ENCODE data around the gene STAB2.

Gene STAB2, protein sequence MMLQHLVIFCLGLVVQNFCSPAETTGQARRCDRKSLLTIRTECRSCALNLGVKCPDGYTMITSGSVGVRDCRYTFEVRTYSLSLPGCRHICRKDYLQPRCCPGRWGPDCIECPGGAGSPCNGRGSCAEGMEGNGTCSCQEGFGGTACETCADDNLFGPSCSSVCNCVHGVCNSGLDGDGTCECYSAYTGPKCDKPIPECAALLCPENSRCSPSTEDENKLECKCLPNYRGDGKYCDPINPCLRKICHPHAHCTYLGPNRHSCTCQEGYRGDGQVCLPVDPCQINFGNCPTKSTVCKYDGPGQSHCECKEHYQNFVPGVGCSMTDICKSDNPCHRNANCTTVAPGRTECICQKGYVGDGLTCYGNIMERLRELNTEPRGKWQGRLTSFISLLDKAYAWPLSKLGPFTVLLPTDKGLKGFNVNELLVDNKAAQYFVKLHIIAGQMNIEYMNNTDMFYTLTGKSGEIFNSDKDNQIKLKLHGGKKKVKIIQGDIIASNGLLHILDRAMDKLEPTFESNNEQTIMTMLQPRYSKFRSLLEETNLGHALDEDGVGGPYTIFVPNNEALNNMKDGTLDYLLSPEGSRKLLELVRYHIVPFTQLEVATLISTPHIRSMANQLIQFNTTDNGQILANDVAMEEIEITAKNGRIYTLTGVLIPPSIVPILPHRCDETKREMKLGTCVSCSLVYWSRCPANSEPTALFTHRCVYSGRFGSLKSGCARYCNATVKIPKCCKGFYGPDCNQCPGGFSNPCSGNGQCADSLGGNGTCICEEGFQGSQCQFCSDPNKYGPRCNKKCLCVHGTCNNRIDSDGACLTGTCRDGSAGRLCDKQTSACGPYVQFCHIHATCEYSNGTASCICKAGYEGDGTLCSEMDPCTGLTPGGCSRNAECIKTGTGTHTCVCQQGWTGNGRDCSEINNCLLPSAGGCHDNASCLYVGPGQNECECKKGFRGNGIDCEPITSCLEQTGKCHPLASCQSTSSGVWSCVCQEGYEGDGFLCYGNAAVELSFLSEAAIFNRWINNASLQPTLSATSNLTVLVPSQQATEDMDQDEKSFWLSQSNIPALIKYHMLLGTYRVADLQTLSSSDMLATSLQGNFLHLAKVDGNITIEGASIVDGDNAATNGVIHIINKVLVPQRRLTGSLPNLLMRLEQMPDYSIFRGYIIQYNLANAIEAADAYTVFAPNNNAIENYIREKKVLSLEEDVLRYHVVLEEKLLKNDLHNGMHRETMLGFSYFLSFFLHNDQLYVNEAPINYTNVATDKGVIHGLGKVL (N-terminal part only)

DNA sequence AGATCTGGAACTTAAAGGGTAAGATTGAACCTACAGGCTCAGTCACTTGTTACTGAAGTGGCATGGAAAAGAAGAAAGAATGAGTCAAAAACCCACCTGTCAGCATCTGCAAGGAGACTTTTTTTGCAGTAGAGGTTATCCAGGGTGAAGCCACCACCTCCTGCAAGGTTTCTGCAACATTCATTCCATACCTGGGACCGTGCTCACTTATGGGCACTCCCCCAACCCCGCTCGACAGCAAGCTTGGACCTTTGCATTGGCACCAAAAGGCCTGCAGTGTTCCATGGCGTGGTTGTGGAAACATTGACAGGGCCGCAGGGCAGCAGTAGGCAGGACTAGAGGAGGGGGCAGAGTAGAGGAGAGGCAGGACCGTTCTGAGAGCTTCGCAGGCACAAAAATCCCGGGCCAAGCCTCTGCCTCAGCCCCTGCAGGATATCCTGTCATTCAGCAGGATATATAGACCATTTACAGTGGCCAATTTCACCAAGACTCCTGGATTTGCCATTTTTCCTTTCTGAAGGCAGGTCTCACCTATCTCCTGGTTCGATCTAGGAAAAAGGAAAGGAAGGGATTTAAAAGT is at the start of gene STAB2:
Gene STAB2, plus strand, starts transcription at position 483 of the 580 bp plus-strand sequence. CDS start 204 bp downstream, outside the sequence.
- no peak for DNase-seq

DNA sequence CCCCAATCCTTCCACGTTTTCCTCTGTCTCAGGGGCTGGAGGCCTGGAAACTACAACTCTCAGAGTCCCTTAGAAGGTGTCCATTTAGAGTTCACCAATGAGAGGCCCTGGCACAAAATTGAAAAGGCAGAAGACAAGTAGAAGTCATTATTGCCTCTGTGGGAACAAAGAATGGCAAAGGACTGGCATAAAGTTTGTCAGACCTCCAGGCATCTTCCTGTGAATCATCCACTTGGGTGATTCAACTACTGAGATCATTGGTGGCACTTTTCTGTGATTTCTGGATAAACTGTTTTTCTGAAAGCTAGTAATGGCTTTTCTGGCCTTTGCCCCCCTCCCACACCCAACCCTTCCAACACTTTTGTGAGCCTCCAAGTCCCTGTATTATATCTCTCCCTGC is 48.7 kb upstream of the STAB2 start:
- no peak for DNase-seq

DNA sequence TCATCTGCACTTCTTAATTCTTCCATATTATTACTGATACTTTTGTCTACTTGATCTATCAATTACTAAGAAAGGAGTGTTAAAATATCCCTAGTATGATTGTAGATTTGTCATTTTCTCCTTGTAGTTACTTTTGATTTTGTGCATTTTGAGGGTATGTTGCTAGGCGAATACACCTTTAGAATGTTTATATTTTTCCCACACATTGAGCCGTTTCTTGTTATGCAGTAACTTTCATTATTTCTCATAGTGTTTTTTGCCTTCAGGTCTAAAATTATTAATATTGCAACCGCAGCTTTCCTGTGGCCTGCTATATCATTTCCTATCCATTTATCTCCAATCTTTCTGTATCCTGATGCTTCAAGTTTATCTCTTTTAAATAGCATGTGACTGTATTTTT is 46.8 kb upstream of the STAB2 start:
- no peak for DNase-seq

DNA sequence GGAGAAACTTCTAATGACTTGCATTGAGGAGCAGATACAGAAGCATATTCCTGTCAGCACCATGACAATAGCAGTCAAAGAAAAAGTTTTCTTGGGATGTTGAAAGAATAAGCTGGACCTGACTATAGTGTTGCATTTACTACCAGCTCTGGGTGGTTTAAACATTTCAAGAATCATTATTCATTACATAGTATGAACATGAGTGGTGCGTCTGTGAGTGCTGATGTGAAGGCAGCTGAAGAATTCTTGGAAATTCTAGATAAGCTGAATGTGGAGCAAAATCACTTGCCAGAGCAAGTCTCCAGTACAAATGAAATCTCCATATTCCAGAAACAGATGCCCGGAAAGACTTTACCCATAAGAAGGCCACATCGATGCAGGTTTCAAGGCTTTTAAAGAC is 45.0 kb upstream of the STAB2 start:
- DNase-seq = no peak

DNA sequence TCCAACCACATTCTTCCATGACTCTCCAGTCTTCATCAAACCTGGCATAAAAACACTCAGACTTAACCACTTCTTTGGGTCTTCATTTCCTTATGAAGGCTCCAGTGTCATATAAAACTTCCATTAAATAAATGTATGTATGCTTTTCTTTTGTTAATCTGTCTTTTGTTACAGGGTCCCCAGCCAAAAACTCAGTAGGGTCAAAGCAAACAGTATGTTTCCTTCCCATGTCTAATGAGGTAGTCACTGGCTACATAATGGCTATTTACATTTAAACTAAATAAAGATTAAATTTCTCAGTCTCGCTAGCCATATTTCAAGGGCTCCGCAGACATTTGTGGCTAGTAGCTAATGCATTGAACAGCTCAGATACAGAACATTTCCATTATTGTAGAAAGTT is 40.1 kb upstream of the STAB2 start:
- peak; percentile 30 for DNase-seq

DNA sequence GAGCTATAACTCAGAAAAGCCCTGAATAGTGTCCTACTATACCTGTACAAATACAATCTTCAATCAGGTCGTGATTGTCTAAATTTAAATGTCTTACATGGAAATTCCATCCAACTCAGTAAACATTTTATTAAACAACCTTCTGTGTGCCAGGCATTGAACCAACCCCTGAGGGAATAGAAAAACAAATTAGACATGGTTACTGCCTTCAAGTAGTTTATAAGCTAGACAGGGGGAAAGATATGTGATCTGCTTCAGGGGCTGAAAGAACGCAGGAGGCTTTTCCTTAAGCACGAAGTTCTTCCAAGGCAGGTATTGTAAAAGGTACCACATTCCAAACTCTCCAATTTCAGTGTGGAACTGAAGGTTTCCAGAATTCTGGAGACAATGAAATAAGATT is 39.7 kb upstream of the STAB2 start:
- no peak for DNase-seq

DNA sequence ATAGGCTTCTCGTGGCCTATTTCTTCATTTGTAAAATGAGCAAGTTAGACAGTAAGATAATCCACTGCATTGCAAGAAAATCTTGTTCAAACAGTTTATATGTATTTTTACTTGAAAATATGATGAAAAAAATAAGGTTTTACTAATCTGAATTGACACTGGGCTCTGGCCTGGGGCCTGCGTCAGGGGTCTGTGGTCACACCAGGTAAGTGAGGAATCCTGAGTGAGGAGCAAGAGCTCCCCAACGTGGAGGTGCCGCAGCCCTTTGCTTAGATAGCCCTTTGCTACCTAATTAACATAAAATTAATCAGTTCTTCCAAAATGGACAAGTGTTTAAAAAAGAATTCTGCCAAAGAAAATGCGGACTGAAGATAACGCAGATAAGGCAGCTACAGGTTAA is 39.1 kb upstream of the STAB2 start:
- DNase-seq = peak; percentile 67

DNA sequence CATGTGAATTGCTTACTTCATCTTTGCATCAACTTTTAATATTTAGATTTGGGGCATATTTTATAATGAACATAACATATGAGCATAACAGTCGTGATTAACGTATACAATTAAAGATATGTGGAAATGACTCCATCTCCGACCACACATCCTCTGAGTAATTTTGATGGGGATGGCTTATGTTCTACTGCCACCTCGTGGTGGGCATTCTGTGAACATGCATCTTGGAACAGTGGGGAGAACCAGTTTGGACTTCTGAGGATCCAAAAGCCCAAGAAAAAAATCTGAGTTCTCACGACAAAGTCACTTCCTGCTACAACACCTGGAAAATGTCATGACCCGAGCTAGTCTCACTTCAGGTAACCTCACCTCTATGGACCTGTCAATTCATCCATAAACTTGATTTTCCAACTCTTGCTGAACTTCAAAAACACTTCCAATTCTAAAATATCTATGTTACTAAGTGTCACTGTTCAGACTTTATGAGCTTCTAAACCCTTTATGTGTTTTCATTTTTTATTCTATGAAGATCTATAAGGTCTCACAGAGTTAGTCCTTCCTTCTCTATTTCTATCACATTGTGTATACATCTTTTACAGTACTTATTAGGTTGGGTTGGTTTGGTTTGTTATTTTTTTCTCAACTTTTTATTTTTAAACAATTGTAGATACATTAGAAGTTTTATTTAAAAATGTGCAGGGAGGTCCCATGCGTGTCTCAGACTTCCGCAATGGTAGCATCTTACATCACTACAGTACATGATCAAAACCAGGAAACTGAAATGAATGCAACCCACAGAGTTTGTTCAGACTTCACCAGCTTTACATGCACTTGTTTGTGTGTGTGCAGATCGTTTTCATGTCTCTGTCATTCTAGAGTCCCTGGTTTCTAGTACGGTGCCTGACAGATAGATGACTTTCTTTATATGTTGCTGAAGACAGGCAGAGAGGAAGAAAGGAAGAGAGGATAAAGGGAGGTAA is 38.2 kb upstream of the STAB2 start:
- peak; percentile 69 for DNase-seq

DNA sequence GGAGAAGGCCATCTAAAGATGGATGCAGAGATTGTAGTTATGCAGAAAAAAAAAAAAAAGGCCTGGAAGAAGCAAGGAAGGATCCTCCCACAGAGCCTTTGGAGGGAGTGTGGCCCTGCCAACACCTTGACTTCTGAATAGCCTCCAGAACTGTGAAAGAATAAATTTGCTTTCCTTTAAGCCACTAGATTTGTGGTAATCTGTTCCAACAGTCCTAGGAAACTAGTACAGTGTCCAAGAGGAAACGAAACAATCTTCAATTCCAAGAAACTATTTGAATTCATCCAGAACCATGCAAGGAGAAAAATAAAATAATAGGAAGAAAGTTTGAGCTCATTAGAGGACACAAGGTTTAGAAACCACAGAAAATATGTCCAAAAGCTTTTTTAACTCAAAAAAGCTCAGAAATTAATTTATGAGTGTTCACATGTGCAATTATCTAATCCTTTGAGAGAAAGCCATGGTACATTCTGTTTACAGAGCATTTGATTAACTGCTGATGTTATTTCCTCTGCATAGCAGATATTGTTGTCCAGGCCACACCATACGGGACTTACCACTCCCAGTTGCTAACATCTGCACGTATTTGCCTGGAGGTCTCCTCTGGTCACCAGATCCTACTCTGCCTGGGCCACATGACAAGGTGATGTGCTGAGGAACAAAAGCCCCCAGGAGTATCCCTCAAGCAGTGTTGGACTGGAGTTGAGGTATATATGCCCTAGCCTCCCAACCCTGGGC is 30.0 kb upstream of the STAB2 start:
- no peak for DNase-seq

DNA sequence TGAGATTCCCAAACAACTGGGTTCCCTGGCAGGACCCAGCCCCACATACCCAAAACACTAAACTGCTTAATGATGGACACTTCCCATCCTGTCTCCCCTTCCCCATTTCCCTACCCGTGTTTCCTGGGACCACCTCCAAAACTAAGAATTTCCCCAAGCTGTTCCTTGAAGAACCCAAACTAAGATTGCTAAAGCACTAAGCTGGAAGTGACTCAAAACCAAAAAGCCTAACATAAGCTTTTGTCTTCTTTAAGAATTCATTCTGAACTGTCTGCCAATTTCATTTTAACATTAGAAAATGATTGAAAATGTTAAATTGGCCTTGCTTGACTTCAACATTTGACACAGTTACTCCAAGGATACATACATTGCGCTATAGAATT is 29.5 kb upstream of the STAB2 start:
- no peak for DNase-seq

DNA sequence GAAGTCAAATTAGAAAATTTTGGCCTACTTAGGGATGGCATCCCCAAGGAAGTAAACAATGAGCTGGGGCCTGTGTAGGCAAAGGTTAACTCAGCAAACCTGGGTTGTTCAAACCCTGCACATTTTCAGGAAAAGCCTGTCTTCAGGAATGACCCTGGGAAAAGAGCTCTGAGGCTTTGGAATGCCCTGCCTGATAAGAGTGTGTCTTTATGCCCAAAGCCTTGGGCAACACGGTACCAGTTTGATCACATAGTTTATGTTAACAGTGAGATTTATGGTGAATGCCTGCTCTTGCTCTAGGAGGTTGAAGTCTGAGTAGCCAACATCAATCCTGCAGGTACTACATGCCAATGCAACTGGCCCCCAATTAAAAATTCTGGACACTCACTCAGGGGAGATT is 28.2 kb upstream of the STAB2 start:
- no peak for DNase-seq

DNA sequence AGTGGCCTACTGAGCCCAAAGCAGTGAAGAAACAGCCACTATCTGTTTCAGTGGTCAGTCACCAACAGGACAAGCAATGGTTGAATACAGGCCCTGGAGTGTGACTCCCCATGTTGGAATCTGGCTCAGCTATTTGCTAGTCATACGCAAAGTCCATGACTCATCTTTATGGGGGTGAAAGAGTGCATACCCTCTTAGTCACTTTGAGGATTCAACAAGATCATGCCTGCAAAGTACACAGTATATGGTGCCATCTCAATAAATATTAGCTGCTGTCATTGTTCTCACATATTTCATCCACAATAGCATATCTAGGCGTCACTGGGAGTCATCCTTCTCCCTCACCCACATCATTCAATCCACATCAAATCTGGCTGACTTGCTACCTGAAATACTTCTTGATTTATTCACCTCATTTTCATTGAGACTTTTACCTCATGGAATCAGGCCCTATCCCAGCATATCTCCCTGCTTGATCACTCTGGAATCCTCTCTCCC is 26.4 kb upstream of the STAB2 start:
- DNase-seq = no peak

DNA sequence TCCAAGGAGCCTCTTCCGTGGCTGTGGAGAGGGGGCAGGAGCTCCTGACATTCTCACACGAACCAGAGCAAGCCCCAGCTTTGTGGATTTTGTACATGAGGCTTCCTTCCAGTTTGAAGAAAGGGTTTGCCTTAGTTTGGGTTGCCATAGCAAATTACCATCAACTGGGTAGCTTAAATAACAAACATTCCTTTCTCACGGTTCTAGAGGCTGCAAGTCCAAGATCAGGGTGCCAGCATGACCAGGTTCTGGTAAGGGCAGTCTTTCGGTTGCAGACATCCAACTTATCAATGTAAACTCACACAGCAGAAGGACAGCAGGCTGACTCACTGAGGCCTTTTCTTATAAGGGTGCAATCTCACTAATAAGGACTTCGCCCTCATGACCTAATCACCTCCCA is 25.9 kb upstream of the STAB2 start:
- DNase-seq = no peak

DNA sequence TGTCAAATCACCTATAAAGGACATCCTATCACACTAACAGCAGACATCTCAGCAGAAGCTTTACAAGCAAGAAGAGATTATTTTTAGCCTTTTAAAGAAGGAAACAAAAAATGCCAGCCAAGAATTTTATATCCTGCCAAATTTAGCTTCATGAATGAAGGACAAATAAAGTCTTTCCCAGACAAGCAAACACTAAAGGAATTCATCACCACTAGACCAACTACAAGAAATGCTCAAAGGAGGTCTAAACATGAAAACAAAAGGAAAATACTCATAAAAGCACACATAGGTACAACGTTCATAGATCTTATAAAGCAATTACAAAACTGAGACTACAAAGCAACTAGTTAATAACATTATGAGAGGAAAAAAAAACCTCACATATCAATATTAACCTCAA is 20.7 kb upstream of the STAB2 start:
- DNase-seq = no peak

DNA sequence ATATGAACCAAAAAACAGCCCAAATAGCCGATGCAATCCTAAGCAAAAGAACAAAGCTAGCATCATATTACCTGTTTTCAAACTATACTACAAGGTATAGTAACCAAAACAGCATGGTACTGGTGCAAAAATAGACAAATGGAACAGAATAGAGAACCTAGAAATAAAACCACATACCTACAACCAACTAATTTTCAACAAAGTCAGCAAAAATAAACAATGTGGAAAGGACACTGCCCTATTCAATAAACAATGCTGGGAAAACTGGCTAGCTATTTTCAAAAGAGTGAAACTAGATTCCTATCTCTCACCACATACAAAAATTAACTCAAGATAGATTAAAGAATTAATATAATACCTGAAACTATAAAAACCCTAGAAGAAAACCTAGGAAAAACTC is 17.8 kb upstream of the STAB2 start:
- no peak for DNase-seq

DNA sequence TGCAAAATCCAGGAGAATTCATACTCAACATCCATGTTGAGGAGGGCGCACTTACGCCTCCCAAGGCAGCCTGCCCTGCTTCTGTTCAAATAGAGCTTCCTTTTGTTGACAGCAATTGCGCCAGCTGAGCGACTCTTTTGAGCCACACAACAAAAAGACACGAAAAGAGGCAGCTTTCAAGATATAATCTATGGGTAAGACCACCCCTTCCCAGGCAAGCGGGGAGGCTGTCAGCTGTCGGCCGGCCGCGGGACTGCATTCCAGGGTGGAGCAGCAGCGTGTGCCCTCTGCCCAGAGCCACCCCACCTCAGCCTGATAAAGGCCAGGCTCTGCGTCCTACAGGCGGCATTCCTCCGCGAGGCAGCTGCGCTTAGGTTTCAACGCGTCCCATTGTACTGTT is 15.8 kb upstream of the STAB2 start:
- DNase-seq = peak; percentile 36

DNA sequence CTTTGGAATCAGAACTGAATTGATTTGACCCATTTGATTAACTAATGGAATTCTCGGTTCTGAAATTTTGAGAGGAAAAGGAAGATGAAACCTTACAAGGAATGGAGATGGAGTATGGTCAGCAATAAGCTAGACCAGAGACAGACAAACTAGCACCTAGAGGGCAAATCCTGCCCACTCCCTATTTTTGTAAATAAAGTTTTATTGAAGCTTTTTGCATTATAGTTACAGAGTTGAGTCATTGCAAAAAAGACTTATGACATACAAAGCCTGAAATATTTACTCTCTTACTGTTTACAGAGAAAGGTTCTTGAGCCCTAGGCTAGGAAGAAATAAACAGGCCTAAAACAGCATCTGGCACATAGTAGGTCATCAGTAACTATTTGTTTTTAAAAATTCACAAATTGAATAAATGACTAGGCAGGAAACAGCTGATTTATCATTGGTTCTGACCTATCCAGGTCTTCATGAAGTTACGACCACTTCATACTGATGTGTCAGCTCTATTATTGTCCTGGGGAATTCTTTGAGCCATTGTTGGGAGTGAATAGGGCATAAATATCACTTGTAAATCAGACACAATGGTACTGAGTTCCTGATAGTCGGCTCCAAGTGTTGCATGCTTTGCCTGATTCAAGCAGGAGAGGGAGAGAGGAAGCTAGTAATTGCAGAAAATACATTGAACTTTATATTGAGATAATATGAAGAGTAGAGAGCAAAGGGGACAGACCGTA is 14.6 kb upstream of the STAB2 start:
- DNase-seq = no peak

DNA sequence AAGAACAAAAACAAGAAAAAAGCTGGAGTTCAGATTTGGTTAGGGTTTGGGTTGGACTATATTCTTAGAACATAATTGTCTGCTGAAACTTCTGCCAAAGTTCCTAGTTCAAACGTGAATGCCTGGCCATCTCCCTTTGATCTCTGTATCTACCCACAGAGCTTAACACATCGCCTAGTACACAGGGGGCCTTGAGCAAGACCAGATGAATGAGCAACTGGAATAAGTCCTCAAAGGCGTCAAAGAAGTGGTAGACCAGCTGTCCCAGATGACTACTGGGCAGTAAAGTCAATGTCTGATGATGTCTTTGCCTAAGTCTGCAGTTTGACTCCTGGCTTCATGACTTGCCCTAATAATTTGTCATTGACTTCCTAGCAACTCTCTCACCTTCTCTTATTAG is 13.9 kb upstream of the STAB2 start:
- no peak for DNase-seq

DNA sequence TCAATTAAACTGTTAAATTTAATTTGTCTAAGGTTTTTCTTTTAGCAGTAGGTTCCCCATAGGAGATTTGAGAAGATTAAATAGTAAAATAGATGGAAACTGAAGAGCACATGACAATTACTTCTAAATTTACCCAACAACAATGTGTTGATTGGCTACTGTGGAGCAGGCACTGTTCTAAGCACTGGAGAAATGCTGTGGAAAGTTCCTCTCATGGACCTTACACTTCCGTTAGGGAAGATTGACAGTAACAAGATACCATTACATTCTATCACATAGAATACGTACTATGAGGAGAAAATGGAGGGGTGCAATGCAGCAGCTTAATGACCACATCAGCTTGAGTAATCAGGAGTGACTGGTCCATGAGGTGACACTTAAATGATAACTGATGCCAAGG is 8.1 kb upstream of the STAB2 start:
- no peak for DNase-seq

DNA sequence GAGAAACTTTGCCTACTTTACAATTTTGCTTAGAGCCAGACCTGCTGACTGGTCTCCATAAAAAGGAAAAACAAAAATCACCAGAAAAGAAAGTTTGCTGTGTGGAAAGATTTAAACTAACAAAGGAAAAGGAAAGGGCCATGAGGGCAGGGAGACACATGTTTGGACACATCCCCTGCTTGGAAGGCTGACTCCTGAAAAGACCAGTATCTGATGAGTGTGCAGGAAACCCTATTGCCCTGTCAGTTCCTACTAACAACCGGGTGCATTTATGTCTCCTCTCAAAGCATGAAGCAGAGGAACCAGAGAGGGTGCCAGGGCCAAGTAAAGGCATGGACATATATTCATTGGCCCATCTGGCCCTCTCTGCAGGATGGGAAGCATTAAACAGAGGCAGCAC is 7.0 kb upstream of the STAB2 start:
- DNase-seq = no peak
